ENCODE results near the gene FNDC3B.
"Not testable (repeated sequence)": the region's sequence is repeated elsewhere in the genome, so short reads cannot be mapped to it uniquely, and the experiment has no call there.

The FNDC3B gene

DNA sequence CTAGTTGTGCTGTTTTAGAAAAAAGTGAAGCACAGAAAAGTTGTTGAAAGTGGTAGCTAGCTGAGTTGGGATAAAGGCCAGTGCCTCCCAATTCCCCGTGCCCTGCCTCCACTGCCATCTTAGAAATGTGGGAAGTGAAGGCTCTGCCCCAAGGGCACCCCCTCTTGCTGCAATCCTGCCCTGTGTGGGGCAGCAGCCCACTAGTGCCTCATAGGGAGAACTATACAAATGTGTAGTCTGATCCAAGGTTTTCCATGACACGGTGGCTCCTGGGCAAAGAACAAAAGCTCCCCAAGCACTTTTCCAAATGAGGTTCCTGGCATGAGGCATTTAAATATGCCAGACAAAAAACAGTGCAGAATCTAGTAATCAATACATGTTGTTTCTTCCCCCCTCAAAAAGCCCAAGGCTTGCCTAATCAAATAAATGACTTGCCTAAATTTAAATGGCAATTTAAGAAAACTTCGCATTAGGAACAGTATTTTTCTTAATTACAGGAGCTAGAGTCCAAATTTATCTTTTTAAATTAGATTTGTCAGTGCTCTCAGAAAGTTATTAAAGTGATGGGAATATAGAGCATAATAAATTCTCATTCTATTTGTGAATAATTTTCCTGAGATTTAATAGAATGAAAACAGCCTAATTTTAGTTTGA, 325.1 kb downstream of the FNDC3B start:
- DNase-seq (ENCODE audit: low read depth, low spot score): no peak

DNA sequence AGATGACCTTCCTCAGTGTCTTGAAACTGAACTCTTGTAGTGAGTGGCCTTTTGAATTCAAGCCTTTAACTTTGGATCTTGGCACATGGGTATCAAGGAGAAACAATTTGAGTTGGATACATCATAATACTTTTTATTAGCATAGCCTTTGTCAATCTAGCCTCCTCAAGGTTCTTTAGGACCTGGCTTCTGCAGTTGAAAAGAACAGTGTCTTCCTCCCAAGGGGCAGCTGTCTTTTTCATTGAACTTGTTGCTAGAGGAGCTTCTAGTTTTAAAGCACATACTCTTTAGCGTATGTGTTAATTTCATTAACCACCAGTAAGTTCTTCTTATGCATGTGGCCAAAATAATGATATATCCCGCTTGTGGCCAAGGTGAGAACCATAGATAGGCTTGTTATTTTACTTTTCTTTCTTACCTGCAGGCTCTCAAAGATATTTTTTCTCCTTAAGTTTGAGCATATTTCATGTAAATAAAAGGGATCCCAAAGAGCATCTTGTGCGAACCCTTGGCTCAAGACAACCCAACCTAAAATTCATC, 325.7 kb downstream of the FNDC3B start:
- DNase-seq (ENCODE audit: low read depth, low spot score): no peak

GRCh38 chr3:172367205-172368105, 328.1 kb downstream of the FNDC3B start:
- DNase-seq (ENCODE audit: low read depth, low spot score): no peak

- not testable (repeated sequence) for DNase-seq (ENCODE audit: low read depth, low spot score)
Observed at GRCh38 chr3:172368556-172368955, 329.2 kb downstream of the FNDC3B start.

DNA sequence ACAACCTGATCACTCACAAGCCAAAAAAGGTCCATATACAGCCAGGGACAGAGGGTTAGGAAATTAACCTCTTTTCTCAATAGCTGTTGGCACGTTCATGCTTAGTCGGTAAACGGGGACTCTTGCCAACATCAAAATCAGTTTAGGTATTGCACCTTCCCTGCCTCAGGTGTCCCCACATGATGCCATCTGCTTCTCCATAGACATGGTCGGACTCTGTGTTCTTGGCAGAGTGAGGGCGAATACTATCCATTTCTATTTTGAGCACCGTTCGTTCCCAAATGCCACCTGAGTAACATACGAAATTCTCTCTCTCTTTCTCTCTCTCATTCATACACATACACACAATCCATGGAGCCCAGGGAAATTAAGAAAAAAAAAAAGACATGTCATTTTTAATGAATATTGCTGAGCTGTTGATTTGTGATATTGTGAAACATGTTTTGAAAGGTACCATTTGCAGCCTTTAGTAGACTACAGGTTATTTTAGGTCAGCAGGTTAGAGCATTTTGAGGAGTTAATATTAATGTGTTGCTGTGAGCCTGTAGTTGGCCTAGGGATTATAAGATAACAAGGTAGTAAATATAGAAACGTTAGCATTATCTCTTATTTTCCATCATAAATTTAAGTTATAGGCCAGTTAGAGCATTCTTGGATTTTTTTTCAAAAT, 330.3 kb downstream of the FNDC3B start:
- DNase-seq (ENCODE audit: low read depth, low spot score): no peak

- no peak for DNase-seq (ENCODE audit: low read depth, low spot score)
Observed at GRCh38 chr3:172370419-172370818, 331.0 kb downstream of the FNDC3B start.

DNA sequence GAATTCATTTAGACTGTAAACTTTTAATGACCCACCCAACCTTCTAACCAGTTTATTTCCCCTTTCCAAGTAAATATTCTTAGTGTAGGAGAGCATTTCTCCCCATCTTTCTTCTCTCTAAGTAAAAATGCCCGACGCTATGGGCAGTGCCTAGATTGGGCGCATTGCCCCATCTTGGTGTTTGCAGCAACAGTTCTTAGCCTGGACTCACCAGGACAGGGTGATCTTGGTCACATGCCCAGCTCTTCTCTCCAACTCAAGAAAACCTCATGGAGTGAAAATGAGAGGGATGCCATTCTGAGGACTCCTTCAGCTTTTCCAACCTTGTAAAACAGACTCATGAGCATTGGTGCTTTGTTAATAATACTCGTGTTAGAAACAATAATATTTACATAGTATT, 332.2 kb downstream of the FNDC3B start:
- no peak for DNase-seq (ENCODE audit: low read depth, low spot score)

DNA sequence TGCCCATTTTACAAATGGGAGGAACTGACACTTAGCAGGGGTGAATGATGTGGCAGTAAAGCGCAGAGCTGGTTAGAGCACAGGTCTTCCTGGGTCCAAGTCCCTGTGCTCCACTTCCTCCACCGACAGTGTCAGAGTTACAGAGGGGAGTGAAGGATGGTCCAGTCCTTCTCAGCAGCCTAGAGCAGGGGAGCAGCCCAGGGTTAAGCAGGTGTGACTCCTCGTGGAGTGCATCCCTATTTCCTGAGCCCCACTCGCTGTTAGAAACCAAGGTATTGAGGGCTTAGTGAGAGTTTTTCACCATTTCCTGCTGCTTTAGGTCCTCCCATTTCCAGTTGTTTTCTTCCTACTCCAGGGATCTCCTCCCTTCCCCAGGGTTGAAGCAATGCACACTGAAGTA, 333.5 kb downstream of the FNDC3B start:
- DNase-seq (ENCODE audit: low read depth, low spot score): no peak

- DNase-seq (ENCODE audit: low read depth, low spot score): no peak
Observed at GRCh38 chr3:172373912-172374311, 334.5 kb downstream of the FNDC3B start.

- no peak for DNase-seq (ENCODE audit: low read depth, low spot score)
Observed at GRCh38 chr3:172375206-172375850, 335.9 kb downstream of the FNDC3B start.

- no peak for DNase-seq (ENCODE audit: low read depth, low spot score)
Observed at GRCh38 chr3:172376402-172376801, 337.0 kb downstream of the FNDC3B start.

- no peak for DNase-seq (ENCODE audit: low read depth, low spot score)
Observed at GRCh38 chr3:172376881-172377280, 337.5 kb downstream of the FNDC3B start.

GRCh38 chr3:172378439-172378838, 339.1 kb downstream of the FNDC3B start:
- DNase-seq (ENCODE audit: low read depth, low spot score): no peak

- DNase-seq (ENCODE audit: low read depth, low spot score): no peak
Observed at GRCh38 chr3:172379372-172379771, 340.0 kb downstream of the FNDC3B start.

GRCh38 chr3:172380632-172381031, 341.3 kb downstream of the FNDC3B start:
- no peak for DNase-seq (ENCODE audit: low read depth, low spot score)

DNA sequence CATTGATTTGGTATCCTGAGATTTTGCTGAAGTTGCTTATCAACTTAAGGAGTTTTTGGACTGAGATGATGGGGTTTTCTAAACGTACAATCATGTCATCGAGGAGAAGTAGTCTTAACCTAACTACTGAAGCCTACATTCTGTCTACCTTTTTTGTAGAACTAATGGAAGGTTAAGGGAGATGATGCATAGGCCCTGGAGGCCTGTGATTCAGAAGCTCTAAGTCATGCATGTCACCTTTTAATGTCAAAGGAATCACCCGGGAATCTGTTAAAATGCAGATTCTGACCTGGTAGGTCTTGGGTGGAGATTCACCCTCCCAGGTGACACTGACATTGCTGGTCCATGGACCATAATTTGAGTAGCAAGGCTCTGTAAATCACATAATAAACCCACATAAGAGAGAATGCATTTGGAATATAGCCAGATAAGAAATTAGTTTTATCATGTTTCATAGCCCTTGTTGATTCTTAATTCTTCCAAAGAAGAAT, 344.0 kb downstream of the FNDC3B start:
- DNase-seq (ENCODE audit: low read depth, low spot score): no peak

- no peak for DNase-seq (ENCODE audit: low read depth, low spot score)
Observed at GRCh38 chr3:172384836-172385235, 345.5 kb downstream of the FNDC3B start.

DNA sequence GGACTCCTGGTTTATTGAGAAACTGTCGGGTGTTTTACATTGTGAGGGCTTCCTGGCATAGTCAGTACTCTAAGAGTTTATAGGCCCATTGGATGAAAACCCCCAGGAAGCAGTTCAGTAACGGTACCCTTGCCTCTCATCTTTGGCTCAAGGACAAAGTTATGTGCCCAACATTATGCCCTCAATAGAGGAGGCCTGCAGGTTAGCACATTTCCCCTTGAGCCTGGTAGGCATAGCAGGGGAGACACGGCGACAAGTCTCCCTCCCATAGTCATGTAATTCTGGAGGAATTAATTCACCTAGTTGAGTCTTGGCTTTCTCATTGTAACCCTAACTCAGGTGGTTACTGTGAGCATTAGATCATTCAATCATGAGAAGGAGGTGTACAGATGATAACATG, 348.4 kb downstream of the FNDC3B start:
- DNase-seq (ENCODE audit: low read depth, low spot score): no peak

- DNase-seq (ENCODE audit: low read depth, low spot score): no peak
Observed at GRCh38 chr3:172388412-172389078, 349.2 kb downstream of the FNDC3B start.

GRCh38 chr3:172390792-172391191, 351.4 kb downstream of the FNDC3B start:
- no peak for DNase-seq (ENCODE audit: low read depth, low spot score)

Data from ELF-1 (cell line).